GM21529 (cell line): Measurements from ENCODE around the gene MBTPS1.
"Not testable (repeated sequence)": the region's sequence is repeated elsewhere in the genome, so short reads cannot be mapped to it uniquely, and the experiment has no call there.

Source experiments
- ATAC-seq: cut with Tn5 transposase; IDR thresholded peaks from one replicate; pipeline ENCODE4 v1.9.1; 2021; ENCODE audit not compliant: unreplicated experiment

Gene MBTPS1

DNA sequence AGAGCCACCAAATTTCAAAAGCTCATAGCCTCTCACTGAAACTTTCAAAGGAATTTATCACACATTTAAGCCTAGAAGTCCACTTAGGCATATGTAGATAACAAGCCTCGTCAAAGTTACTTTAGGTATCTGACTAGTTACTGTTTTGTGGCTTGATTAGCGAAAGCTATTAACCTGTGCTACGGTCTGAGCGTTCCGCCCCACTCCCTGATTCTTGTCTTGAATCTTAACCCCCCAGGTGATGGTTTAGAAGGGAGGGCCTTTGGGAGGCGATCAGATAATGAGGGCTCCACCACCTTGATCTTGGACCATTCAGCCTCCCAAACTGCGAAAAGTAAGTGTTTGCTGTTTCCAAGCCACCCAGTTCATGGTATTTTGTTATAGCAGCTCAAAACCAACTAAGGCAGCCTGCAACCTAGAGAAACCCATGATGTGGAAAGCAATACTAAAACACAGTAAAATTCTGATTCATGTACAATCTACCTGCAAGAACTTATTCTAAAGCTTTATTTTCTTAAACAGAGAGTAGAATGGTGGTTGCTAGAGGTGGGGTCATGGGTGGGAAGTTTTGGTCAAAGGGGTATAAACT lies 21.1 kb upstream of the MBTPS1 start:
- no peak for ATAC-seq

- ATAC-seq, result no peak
Observed at GRCh38 chr16:84137287-84137686, 20.5 kb upstream of the MBTPS1 start.

DNA sequence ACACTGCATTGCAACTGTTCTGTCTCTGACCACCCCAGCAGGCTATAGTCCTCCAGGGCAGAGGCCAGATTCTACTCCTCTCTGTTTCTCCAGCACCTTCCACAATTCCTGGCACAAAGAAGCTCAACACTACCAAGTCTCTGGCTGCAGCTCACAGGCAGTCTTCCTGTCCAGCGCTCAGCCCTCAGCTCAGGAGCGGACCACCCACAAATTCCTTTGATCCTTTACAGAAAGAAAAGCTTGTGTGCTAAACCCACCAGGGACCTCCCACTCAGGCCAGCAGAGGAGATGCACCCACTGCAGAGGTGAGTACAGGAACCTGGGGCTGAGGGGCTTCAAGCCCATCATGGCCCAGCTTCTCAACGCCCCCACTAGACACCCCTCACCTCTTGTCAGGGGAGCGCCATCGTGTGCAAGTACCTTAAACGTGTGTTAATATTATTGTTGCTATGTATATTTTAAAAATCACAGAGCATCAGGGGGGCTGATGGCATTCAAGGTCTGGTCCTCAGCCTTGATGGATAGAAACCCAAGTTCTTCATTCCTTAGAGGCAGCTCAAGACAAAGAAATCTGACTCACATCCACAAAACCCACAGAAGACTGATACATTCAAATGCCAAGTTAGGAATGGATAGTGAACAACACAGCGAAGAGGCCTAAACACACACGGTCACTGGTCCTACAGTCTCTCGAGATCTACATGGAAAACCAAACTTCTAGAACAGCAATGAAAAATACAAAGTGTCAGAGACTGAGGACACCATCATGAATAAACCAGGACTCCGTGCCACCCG lies 19.8 kb upstream of the MBTPS1 start:
- ATAC-seq, result no peak

- ATAC-seq, result no peak
Observed at GRCh38 chr16:84132527-84133285, 16.0 kb upstream of the MBTPS1 start.

DNA sequence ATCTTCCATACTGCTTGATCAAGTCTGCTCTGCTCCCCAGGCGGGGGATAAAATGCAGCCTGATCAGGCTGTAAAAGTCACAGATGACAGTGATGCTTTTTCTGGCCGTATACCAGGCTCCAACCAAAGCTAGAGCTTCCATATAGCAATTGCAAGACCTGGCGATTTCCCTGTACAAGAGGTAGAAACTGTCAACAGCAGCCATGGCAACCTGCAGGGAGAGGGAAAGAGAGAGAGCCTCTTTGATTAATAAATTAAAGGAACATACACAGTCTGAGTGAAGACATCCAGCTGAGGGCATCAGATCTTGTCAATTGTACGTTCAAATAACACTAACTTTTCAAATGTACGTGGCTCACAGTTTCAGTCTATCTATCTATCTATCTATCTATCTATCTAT lies 14.4 kb upstream of the MBTPS1 start:
- ATAC-seq, result no peak

DNA sequence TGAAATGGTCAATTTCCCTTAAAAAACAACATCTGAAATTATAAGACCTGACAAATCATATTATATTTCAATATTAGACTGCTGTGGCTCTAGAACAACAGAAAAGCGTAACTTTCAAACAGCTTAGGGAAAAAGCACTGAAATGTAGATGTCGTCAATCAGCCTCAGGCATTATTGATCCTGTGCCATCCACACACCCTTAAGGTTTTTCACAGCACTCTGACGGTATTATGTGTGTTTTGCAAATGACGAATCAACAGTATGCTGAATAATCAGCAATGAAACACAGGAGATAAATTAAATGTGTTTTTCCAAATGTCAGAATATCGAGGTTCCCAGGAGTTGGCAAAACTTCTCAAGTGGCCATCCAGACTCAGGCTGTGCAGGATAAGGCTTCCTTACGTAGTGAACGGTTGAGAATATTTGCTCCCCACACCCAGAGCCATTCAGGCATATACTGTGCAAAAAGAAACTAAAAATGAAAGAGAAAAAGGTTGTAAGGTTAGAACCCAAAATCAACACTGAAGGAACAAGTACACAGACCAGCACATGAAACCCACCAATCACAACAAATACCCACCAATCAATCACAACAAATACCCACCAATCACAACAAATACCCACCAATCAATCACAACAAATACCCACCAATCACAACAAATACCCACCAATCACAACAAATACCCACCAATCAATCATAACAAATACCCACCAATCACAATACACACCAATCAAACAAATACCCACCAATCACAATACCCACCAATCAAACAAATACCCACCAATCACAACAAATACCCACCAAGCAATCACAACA lies 7.7 kb upstream of the MBTPS1 start:
- no peak for ATAC-seq

GRCh38 chr16:84121007-84121406 lies 4.3 kb upstream of the MBTPS1 start:
- ATAC-seq, result no peak

- no peak for ATAC-seq
Observed at GRCh38 chr16:84120023-84120422, 3.3 kb upstream of the MBTPS1 start.

DNA sequence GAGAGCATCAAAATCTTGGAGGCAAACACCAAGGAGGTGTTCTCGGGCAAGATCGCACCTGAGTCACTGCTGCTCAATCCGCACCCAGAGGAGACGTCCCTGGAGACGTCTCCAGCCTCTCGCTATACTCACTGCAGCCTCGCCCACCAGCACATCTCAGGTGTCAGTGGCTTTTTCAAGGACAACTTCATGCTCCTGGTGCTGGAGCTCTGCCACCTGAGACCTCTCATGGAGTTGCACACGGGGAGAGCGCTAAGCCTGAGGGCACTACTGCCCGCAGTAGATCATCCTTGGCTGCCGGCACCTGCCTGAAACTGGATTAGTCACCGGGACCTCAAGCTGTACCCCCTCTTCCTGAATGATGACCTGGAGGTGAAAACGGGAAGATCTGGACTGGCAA lies 2.6 kb upstream of the MBTPS1 start:
- ATAC-seq, result no peak

DNA sequence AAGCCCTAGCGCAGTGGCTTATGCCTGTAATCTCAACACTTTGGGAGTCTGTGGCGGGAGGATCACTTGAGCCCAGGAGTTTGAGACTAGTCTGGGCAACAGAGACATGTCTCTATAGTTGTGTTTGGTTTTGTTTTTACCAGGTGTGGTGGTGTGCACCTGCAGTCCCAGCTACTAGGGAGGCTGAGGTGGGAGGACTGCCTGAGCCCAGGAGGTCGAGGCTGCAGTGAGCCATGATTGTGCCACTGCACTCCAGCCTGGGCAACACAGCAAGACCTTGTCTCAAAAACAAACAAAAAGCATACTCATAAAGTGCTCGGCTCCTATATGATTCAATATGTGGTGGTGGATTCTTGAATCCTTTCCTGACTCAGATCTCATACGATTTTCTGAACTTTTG lies 1.6 kb upstream of the MBTPS1 start:
- ATAC-seq, result not testable (repeated sequence)

DNA sequence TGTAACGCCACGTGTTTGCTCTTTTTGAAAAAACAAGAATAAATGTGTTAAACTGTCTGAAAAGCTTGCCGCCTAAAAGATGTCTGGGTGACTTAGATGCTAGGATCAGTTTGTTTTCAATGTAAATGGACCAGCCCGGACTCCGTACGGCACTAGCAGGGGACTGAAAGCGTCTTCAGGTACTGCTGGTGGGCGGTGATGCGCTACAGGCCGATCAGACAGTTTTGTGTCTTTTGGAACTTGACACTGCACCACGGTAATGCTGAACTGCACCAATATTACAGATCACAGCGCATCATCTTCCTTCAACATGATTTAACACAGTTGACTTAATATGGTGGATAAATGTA lies 727 bp upstream of the MBTPS1 start:
- peak; percentile 1 for ATAC-seq

DNA sequence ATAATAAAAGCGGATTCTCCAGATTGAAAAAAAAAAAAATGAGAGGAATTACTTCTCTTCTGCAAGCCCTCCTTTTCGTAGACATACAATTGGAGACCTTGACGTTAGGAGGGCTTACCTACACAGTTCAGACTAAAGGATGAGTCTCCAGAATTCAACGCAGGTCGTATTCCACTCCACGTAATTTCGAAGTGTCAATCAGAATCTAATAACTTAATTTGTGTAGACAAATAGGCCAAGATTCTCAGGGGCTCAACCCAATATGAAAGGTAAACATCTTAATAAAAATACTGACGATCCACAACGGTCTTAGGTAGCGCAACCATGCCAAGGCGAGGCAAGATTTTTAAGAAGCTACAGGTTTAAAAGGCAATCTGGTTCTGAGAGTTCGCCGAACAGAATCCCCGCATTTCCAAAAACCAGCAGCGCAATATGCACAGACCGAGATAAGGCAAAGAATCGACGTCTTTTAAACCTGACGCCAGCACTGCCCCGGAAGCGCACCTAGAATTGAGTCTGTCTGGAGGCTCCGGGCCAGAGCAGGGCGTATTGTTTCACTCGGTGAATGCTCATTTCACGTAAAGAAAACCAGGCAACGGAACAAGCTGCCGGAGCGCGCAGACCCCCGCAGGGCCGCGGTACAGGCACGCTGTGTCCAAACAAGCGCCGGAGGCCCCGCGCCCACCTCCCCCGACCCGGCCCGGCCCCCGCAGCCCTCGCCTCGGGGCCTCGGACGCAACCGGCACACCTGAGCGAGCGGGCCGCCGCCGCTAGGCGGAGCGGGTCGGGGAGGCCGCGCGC lies 623 bp downstream of the MBTPS1 start:
- peak; percentile 38 for ATAC-seq

GRCh38 chr16:84111949-84112348 lies 4.8 kb downstream of the MBTPS1 start:
- ATAC-seq, result not testable (repeated sequence)

DNA sequence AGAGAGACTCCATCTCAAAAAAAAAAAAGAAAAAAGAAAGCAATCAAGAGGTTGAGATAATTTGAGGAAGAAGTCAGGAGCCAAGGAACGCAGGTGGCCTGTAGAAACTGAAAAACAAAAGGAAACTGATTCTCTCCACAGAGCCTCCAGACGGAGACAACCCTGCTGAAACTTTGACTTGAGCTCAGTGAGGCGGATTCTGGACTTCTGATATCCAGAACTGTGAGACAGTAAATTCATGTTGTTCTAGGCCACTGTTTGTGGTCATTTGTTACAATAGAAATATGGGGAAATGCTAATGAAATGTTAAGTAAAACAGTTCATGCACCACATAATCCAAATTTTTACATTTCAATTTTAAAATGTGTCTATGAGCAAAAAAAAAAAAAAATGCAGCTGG lies 5.2 kb downstream of the MBTPS1 start:
- no peak for ATAC-seq

DNA sequence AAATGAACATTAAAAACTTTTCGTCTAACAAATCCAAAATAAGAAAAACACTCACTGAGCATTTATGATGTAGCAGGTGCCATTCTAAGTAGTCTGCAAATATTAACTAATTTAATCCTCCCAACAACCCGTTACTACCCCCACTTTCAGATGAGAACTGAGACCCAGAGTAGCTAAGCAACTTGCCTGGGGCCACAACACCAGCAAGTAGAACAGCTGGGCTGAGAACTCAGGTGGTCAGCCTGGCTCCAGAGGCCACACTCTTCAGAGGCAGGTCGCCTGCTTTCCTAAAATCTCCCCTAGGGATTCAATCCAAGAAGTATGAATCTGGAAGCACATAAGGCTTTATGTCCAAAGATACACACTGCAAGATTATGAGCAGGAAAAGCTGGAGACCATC lies 6.2 kb downstream of the MBTPS1 start:
- ATAC-seq, result no peak

- no peak for ATAC-seq
Observed at GRCh38 chr16:84109598-84110335, 7.0 kb downstream of the MBTPS1 start.

DNA sequence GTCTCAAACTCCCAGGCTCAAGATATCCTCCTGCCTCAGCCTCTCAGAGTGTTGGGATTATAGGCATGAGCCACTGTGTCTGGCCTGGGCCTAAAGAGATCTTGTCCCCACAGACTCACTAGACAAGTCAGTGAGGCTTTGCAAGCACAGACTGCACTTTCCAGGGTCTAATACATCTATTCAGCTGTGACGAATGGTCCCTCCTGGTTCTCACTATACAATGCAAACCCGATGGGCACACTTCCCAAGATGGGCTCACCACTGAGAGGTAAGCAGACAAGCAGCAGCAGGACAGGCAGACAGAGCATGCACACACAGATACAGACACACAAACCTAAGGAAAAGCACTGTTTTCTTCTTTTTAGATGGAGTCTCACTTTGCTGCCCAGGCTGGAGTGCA lies 8.8 kb downstream of the MBTPS1 start:
- no peak for ATAC-seq

- ATAC-seq, result no peak
Observed at GRCh38 chr16:84105948-84106740, 10.6 kb downstream of the MBTPS1 start.

DNA sequence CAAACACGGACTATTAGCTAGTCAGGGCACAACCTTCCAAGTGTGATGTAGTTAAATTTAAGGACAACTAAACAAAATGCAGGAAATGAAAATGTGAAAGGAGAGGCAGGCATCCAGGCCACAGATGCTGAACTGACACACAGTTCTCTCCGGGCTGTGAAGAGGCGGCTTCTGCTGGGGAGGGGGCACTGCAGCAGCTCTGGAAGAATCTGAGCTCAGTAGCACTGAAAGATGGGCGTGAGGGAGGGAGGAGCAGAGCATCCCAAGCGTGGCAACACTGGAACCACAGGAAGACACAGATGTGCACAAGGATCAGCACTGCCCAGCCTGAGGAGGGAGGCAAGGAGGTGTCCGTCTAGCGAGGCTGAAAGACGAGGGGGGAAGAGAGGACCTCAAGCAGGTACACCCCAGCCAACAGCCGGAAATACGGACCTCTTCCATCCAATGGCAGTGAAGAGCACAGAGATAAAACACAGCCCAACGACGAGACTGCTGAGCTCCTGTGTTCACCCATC lies 11.4 kb downstream of the MBTPS1 start:
- no peak for ATAC-seq
